Measurements from ENCODE around the gene TMEM43. TPM values are rescaled to one million over a fixed set of nuclear protein-coding genes. Genes with fewer than 3 reads are reported as not detected.

The TMEM43 gene
- polyA plus RNA-seq, 3 donors: 23.1 to 57.9 (median 37.5) TPM

- no peak overlapping the region for H3K27ac ChIP-seq (ENCODE audit: low read depth, low read length)
- 96 to 100% (median 97%) methylated on average over 9 of the region's 9 CpGs for WGBS, 3 donors
Observed at GRCh38 chr3:14157951-14158350, 33.1 kb downstream of the TMEM43 start.

- H3K27ac ChIP-seq (ENCODE audit: low read depth, low read length): no peak overlapping the region
- WGBS, 3 donors: 91 to 96% (median 91%) methylated on average over 14 of the region's 14 CpGs
Observed at GRCh38 chr3:14158370-14158769, 33.5 kb downstream of the TMEM43 start.

GRCh38 chr3:14159426-14159825, 34.6 kb downstream of the TMEM43 start:
- 96 to 97% (median 96%) methylated on average over 8 of the region's 8 CpGs for WGBS, 3 donors
- peak overlapping the region; percentile 22 for H3K27ac ChIP-seq (ENCODE audit: low read depth, low read length)

GRCh38 chr3:14161282-14161681, 36.4 kb downstream of the TMEM43 start:
- H3K27ac ChIP-seq (ENCODE audit: low read depth, low read length): no peak overlapping the region
- WGBS, 3 donors: 92 to 94% (median 94%) methylated on average over 2 of the region's 2 CpGs

DNA sequence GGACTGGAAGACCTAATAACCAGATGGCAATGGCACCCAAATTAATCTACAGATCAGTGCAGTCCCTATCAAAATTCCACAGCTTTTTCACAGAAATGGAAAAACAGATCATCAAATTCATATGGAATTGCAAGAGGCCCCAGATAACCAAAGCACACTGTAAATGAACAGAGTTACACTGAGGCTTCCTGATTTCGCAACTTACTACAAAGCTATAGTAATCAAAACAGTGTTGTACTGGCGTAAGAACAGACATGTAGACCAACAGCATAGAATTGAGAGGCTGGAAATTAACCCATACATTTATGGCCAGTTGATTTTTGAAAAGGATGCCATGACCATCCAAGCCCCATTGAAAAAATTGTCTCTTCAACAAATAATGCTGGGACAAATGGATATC, 37.3 kb downstream of the TMEM43 start:
- WGBS, 3 donors: 80 to 96% (median 89%) methylated on average over 2 of the region's 2 CpGs
- H3K27ac ChIP-seq (ENCODE audit: low read depth, low read length): no peak overlapping the region

DNA sequence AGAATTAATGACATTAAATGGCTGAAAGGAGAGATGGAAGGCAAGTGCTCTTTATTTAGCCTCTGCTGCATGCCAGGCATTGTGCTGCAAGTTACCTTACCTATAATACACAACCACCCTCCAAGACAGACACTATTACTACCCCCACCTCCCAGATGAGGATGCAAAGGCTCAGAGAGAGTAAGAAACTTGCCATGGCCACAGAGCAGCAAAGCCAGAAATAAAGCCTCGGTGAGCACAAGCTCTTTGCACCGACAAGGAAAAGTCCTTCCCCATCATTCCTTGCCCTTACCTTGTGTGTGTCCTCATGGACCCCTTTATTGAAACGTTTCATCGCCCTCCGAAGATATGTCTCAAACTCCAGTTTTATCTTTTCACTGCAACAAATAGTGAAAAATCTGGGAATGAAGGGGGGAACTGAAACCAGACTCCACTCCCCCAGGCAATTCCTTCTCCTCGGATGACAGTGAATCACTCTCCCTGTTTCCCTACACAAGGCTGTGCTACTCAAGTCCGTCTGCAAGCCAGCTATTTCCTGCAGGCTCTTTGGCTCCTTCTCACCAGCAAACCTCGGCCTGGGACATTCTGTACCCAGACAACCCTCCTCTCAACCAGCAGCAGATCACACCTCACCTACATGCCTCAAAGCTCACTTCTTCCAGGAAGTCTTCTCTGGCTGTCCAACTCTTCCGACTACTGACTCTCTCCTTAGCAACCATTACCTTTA, 42.2 kb downstream of the TMEM43 start:
- no peak overlapping the region for H3K27ac ChIP-seq (ENCODE audit: low read depth, low read length)
- 92 to 94% (median 93%) methylated on average over 9 of the region's 9 CpGs for WGBS, 3 donors

GRCh38 chr3:14169435-14169834, 44.6 kb downstream of the TMEM43 start:
- no peak overlapping the region for H3K27ac ChIP-seq (ENCODE audit: low read depth, low read length)
- 95 to 96% (median 95%) methylated on average over 2 of the region's 2 CpGs for WGBS, 3 donors

DNA sequence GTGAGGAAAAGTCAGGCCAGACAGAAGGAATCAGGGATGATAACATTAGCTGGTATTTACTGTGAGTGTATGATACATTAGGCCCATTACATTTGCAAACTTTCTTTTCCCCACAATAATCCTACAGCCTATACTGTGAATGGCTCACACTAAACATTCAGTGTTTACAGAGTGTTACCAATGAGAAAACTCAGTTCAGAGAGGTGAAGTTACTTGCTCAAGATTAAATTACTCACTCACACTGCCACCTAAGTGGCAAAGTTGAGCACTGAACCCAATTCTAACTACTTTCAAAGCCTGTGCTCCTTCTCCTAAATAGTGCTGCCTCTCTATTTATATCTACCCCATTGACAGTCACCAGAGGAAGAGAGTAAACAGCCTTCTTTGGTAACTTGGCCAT, 45.0 kb downstream of the TMEM43 start:
- no peak overlapping the region for H3K27ac ChIP-seq (ENCODE audit: low read depth, low read length)

DNA sequence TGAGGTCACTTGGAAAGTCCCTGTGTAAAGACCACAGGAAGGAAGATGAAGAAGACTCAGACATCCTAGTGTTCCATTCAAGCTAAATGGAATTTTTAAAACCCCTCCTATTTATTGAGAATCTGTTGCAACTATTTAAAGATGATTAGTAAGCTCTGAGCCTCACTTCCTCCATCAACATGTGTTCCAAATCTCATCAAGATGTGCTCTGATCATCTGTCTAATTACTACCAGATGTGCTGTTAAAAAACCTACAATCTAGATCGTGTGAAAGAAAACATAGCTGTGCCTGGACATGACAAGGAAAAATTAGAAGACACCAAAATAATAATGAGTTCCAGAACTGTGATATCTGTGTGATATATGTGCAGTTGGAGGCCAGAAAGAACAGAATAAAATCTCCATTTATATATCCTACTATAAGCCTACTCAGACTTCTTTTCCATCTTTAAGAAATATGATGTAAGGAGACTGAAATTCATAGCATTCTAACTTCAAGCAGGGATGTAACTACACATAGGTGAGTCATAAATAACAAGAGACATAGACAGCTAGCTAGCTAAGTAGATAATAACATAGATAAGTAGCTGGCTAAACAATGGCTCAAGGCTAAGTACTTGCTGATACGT, 45.8 kb downstream of the TMEM43 start:
- WGBS, 3 donors: 67 to 79% (median 78%) methylated on average over 2 of the region's 2 CpGs
- no peak overlapping the region for H3K27ac ChIP-seq (ENCODE audit: low read depth, low read length)

DNA sequence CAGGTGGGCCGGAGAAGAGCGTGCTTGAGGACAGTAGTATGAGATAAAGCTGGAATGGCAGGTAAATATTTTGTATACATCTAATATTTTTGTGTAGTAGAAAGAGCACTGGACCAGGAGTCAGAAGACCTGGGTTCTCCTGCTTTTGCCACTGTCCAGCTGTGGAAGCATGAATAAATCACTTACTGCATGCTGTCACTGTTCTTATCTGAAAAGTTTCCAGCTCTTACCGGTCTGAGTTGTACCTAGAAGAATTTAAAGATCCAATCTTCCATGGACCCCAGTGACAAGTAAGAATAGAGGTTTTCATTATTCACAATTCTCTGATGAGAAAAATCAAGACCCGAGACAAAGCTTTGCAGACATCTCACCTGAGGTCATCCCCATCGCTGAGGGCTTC, 47.6 kb downstream of the TMEM43 start:
- no peak overlapping the region for H3K27ac ChIP-seq (ENCODE audit: low read depth, low read length)
- 89 to 97% (median 96%) methylated on average over 5 of the region's 5 CpGs for WGBS, 3 donors

- no peak overlapping the region for H3K27ac ChIP-seq (ENCODE audit: low read depth, low read length)
- WGBS, 3 donors: 61 to 68% (median 66%) methylated on average over 2 of the region's 2 CpGs
Observed at GRCh38 chr3:14174483-14174882, 49.6 kb downstream of the TMEM43 start.

- 64 to 77% (median 66%) methylated on average over 3 of the region's 3 CpGs for WGBS, 3 donors
- no peak overlapping the region for H3K27ac ChIP-seq (ENCODE audit: low read depth, low read length)
Observed at GRCh38 chr3:14175383-14176037, 50.7 kb downstream of the TMEM43 start.

- WGBS, 3 donors: 6 to 7% (median 6%) methylated on average over 10 of the region's 10 CpGs
- no peak overlapping the region for H3K27ac ChIP-seq (ENCODE audit: low read depth, low read length)
Observed at GRCh38 chr3:14177580-14178246, 52.9 kb downstream of the TMEM43 start.

GRCh38 chr3:14178247-14179113, 53.6 kb downstream of the TMEM43 start, which contains the start of the genes LSM3 and XPC:
LSM3 (plus strand) TSS chr3:14178817; CDS start chr3:14178861, 44 bp downstream.
XPC (minus strand) TSS chr3:14178601; CDS start chr3:14178568, 33 bp downstream.
- 0% methylated on average over 62 to 78 of the region's 78 CpGs for WGBS, 3 donors
- H3K27ac ChIP-seq (ENCODE audit: low read depth, low read length): no peak within 1 kb of the TSS

DNA sequence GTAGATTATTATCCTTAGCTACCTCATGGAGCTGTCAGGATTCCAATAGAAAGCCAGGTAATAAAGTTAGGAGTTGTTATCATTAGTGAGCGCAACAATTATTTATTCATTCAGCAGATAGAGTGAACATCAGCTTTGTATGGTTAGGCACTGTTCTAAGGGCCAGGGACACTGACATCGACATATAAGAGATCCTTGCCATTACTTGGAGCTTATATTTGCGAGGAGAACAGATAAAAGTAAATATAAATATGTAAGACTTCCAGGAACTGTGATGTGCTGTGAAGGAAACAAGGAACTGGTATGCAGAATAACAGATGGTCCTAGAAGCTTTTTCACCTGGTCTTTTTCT, 54.2 kb downstream of the TMEM43 start:
- no peak overlapping the region for H3K27ac ChIP-seq (ENCODE audit: low read depth, low read length)
- 2 to 10% (median 6%) methylated on average over 3 of the region's 3 CpGs for WGBS, 3 donors

DNA sequence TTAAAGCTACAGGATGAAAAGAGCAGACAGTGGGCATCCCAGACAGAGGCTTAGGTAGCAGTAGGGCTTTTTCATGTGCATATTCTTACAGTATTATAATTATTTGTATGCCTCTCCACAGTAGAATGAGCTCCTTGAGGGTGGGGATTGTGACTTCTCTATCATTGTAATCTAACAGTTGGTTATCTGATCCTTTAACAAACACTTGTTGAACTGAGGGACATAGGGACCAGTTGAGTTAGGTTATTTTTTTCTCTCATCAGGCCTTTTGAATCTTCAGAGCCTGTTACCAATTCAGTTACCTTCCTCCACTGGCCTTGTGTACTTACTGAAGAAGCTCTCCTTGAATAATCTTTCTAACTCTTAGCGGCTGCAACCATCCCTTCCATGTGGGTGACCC, 54.9 kb downstream of the TMEM43 start:
- H3K27ac ChIP-seq (ENCODE audit: low read depth, low read length): no peak overlapping the region
- 96 to 100% (median 100%) methylated on average over 1 of the region's 1 CpG for WGBS, 3 donors

DNA sequence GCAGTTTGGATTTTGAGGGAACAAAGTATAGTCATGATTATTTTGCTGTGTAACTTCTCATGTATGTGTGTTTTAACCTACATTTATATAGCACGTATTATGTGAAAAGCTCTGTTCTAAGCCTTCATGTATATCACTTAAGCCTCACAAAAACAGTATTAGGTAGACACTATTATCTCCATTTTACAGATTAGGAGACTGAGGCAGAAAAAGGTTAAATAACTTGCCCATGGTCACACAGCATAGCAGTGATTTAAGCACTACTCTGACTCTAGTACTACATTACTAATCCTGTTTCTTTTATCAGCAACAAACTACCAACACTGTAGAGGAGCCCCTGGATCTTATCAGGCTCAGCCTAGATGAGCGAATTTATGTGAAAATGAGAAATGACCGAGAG, 56.4 kb downstream of the TMEM43 start:
- 93 to 97% (median 96%) methylated on average over 3 of the region's 3 CpGs for WGBS, 3 donors
- no peak overlapping the region for H3K27ac ChIP-seq (ENCODE audit: low read depth, low read length)

GRCh38 chr3:14183015-14183577, 58.2 kb downstream of the TMEM43 start:
- H3K27ac ChIP-seq (ENCODE audit: low read depth, low read length): no peak overlapping the region
- 51 to 70% (median 67%) methylated on average over 2 of the region's 2 CpGs for WGBS, 3 donors

Measured in adipose tissue (tissue), 3 donors.